Stimulated activated CD4-positive, alpha-beta T cell treated with anti-CD3 and anti-CD28 coated beads, Interleukin-4, amount 100 ng/mL, for 4 hours (primary cell): ENCODE measurements around the gene CABLES2.

ENCODE experiments used
- DNase-seq, 2 experiments: peaks; one replicate each; pipeline ENCODE4 v3.0.0-alpha.2; 2020

Gene CABLES2

GRCh38 chr20:62357681-62358080 lies 49.4 kb downstream of the CABLES2 start:
- DNase-seq, result no peak

- no peak for DNase-seq
Observed at GRCh38 chr20:62357187-62357667, 49.9 kb downstream of the CABLES2 start.

GRCh38 chr20:62356589-62357186 lies 50.4 kb downstream of the CABLES2 start:
- no peak for DNase-seq

GRCh38 chr20:62355878-62356588 lies 51.1 kb downstream of the CABLES2 start:
- DNase-seq, result no peak

GRCh38 chr20:62355516-62355877 lies 51.6 kb downstream of the CABLES2 start:
- DNase-seq, result no peak

GRCh38 chr20:62354811-62355341 lies 52.2 kb downstream of the CABLES2 start:
- no peak for DNase-seq

GRCh38 chr20:62354031-62354808 lies 52.9 kb downstream of the CABLES2 start:
- DNase-seq, result no peak

GRCh38 chr20:62353289-62354030 lies 53.6 kb downstream of the CABLES2 start:
- no peak for DNase-seq

GRCh38 chr20:62352402-62353288 lies 54.4 kb downstream of the CABLES2 start:
- no peak for DNase-seq

GRCh38 chr20:62351469-62352401 lies 55.4 kb downstream of the CABLES2 start:
- no peak for DNase-seq

GRCh38 chr20:62350629-62351422 lies 56.3 kb downstream of the CABLES2 start:
- DNase-seq, result no peak

- no peak for DNase-seq
Observed at GRCh38 chr20:62350098-62350628, 56.9 kb downstream of the CABLES2 start.

GRCh38 chr20:62349556-62350097 lies 57.5 kb downstream of the CABLES2 start:
- DNase-seq, result no peak

GRCh38 chr20:62348604-62349003 lies 58.5 kb downstream of the CABLES2 start:
- DNase-seq, result no peak

GRCh38 chr20:62347445-62347844 lies 59.6 kb downstream of the CABLES2 start:
- DNase-seq, result no peak

- no peak for DNase-seq
Observed at GRCh38 chr20:62347151-62347404, 60.0 kb downstream of the CABLES2 start.

GRCh38 chr20:62346398-62347150 lies 60.5 kb downstream of the CABLES2 start:
- no peak for DNase-seq

GRCh38 chr20:62345681-62346370 lies 61.3 kb downstream of the CABLES2 start:
- DNase-seq, result no peak
